ENCODE measurements around the gene DMXL2.

The DMXL2 gene

DNA sequence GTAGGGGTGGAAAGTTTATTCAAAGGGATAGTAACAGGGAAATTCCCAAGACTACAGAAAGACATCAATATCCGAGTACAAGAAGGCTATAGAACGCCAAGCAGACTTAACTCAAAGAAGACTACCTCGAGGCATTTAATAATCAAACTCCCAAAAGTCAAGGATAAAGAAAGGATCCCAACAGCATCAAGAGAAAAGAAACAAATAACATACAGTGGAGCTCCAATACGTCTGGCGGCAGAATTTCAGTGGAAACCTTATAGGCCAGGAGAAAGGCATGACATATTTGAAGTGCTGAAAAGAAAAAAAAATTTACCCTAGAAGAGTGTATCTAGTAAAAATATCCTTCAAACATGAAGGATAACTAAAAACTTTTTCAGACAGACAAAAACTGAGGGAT is 95.6 kb downstream of the DMXL2 start:
- DNase-seq (ENCODE audit: extremely low read depth, low read depth), result no peak
- no peak for TF ChIP-seq CTCF (IDR thresholded peaks at IDR 0.05; ENCODE audit: low read depth, low read length)

- no peak for DNase-seq (ENCODE audit: extremely low read depth, low read depth)
- TF ChIP-seq CTCF (IDR thresholded peaks at IDR 0.05; ENCODE audit: low read depth, low read length), result no peak
Measured at GRCh38 chr15:51524376-51524775, 98.2 kb downstream of the DMXL2 start.

GRCh38 chr15:51516291-51516690 is 106.3 kb downstream of the DMXL2 start:
- no peak for TF ChIP-seq CTCF (IDR thresholded peaks at IDR 0.05; ENCODE audit: low read depth, low read length)
- no peak for DNase-seq (ENCODE audit: extremely low read depth, low read depth)

DNA sequence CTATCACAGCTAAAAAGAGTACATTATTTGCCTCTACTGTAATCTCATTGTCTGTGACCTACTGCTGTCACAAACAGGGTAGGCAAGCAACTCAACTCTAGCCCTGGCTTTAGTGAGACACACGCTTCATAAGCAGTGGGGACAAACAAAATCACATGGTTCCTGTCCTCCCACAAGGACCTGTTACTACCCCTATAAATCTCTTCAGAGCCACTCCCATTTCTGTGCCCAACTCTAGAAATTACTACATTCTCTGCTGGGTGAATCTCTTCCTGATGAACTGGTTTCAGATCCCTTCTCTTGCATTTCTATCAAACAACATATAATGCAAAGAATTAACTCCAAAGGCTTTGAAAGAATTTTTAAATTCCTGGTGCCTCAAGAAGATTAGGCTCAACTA is 117.3 kb downstream of the DMXL2 start:
- no peak for TF ChIP-seq CTCF (IDR thresholded peaks at IDR 0.05; ENCODE audit: low read depth, low read length)
- DNase-seq (ENCODE audit: extremely low read depth, low read depth), result no peak

DNA sequence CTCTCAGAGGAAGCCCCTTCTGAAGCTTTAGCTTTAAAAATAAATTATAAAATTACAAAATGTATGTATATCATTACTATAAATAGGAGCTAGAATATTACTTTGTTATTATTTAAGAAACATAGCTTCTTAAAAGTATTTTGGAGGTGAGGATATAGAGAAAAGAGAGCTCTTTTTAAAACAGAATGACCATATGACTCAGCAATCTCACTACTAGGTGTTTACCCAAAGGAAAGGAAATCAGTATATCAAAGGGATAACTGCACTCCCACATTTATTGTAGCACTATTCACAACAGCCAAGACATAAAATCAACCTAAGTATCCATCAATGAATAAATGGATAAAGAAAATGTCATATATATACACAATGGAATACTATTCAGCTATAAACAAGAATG is 119.6 kb downstream of the DMXL2 start:
- no peak for DNase-seq (ENCODE audit: extremely low read depth, low read depth)
- no peak for TF ChIP-seq CTCF (IDR thresholded peaks at IDR 0.05; ENCODE audit: low read depth, low read length)

DNA sequence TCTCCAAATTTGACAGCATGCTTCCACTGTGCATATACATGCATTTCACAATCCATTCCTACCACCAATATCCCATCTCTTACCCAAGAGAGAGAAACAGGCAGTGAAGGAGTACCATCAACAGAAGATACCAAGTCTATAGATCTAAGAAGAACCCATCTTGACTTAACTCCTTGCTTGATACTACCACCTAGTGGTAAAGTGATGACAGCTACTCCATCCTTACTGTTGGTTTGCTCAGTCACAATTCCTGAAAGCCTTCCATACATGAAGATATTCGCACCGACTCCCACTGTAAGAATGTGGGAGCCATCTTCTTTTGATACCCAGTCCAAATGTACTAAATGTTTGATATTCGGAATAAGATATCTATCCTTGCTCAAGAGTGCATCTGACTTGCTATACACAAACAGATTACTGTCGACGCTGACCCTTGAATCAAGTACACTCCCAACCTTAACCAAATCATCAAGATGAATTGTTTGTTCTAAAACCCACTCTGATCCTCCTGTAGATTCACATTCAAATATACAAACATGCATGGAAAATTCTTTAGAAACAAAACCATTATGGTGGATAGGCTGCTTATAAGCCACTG is 123.1 kb downstream of the DMXL2 start:
- no peak for DNase-seq (ENCODE audit: extremely low read depth, low read depth)
- TF ChIP-seq CTCF (IDR thresholded peaks at IDR 0.05; ENCODE audit: low read depth, low read length), result peak; percentile 64

- TF ChIP-seq CTCF (IDR thresholded peaks at IDR 0.05; ENCODE audit: low read depth, low read length), result no peak
Measured at GRCh38 chr15:51497806-51498205, 124.8 kb downstream of the DMXL2 start.

More at GRCh38 chr15:51497806-51498205, 124.8 kb downstream of the DMXL2 start:
- DNase-seq (ENCODE audit: extremely low read depth, low read depth), result no peak
